Measurements from ENCODE around the gene C2orf92.
A peak's percentile ranks its signal among the peaks of the same experiment; 100 is the strongest.

The C2orf92 gene

DNA sequence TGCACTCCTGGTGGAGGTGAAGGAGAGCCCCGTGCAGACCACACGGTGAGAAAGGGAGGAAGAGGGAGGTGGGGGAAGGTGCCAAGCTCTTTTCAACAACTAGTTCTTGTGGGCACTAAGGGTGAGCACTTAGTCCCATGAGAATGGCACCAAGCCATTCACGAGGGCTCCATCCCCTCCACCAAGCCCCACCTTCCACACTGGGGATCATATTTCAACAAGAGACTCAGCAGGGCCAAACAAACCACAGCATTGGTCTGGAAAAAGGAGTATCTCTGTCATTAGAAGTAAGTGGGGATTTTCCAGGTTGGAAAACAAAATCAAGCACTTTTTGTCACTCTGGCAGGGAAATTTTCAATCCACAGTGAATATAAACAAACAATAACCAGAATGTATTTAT, 82.2 kb downstream of the C2orf92 start:
- H3K27ac ChIP-seq, result peak overlapping the region; percentile 20; the same call in 1 of the 2 replicates
- H3K9ac ChIP-seq, result no peak overlapping the region
- peaks cover 92% of the 10 kb centered on the region for H3K4me1 ChIP-seq
- no peaks in the 10 kb centered on the region for H3K27me3 ChIP-seq
- no peak overlapping the region for H3K4me3 ChIP-seq
- peak overlapping the region; percentile 72 for H3K4me2 ChIP-seq
- H4K20me1 ChIP-seq, result no peaks in the 10 kb centered on the region
- H3K36me3 ChIP-seq, result peaks cover 3% of the 10 kb centered on the region
- TF ChIP-seq Cebpa-rat (IDR thresholded peaks at IDR 0.05), result no peak
- H3K9me3 ChIP-seq, result no peaks in the 10 kb centered on the region
